HepG2 (cell line): Measurements from ENCODE around the gene EVA1A. TPM values are rescaled to one million over a fixed set of nuclear protein-coding genes. Genes with fewer than 3 reads are reported as not detected.
A peak's percentile ranks its signal among the peaks of the same experiment; 100 is the strongest.

ENCODE experiments used
- CBX1 ChIP-seq: IDR thresholded peaks from one replicate; pipeline ENCODE4 v1.6.1; 2016; ENCODE audit warnings: antibody characterized with exemption, low read depth
- CCAR2 ChIP-seq: fragments of 200-400 bp; formaldehyde crosslinking; optimal IDR thresholded peaks from 2 replicates; pipeline ENCODE3; 2018; ENCODE audit warnings: low read depth, mild to moderate bottlenecking, low read length, moderate library complexity
- CSRNP2 ChIP-seq: sonication (generic); formaldehyde crosslinking; conservative IDR thresholded peaks from 2 replicates; pipeline ENCODE4 v1.8.0; 2022; ENCODE audit warnings: low read depth, missing genetic modification reagents
- HBP1 ChIP-seq: IDR thresholded peaks from 2 replicates; pipeline ENCODE4 v1.6.1; 2016; ENCODE audit warnings: low read depth, control low read depth
- KIAA2018 ChIP-seq: sonication (generic); formaldehyde crosslinking; IDR thresholded peaks from 2 replicates; pipeline ENCODE4 v1.5.0; 2020; ENCODE audit warnings: mild to moderate bottlenecking, missing genetic modification reagents, borderline replicate concordance
- MEIS1 ChIP-seq: sonication (generic); formaldehyde crosslinking; IDR thresholded peaks from 2 replicates; pipeline ENCODE4 v1.9.0; 2021; ENCODE audit warnings: mild to moderate bottlenecking, missing genetic modification reagents, moderate library complexity, borderline replicate concordance
- MIXL1 ChIP-seq: IDR thresholded peaks from 2 replicates; pipeline ENCODE4 v1.6.1; 2016
- SNAPC2 ChIP-seq: sonication (generic); formaldehyde crosslinking; IDR thresholded peaks from 2 replicates; pipeline ENCODE4 v1.8.1; 2022; ENCODE audit warnings: mild to moderate bottlenecking, missing genetic modification reagents
- STAT5B ChIP-seq: sonication (generic); formaldehyde crosslinking; IDR thresholded peaks from 2 replicates; pipeline ENCODE4 v1.4.0; 2020; ENCODE audit warnings: missing genetic modification reagents
- TMF1 ChIP-seq: sonication (generic); formaldehyde crosslinking; IDR thresholded peaks from 2 replicates; pipeline ENCODE4 v1.8.1; 2022; ENCODE audit warnings: low read depth, missing genetic modification reagents
- WIZ ChIP-seq: sonication (generic); formaldehyde crosslinking; IDR thresholded peaks from 2 replicates; pipeline ENCODE4 v1.5.1; 2020; ENCODE audit warnings: mild to moderate bottlenecking, missing genetic modification reagents
- ZBTB33 ChIP-seq: sonication (generic); formaldehyde crosslinking; IDR thresholded peaks from 2 replicates; pipeline ENCODE4 v1.4.0; 2020; ENCODE audit warnings: missing genetic modification reagents
- ZNF44 ChIP-seq: sonication (generic); formaldehyde crosslinking; IDR thresholded peaks from 2 replicates; pipeline ENCODE4 v1.5.1; 2020; ENCODE audit warnings: mild to moderate bottlenecking, missing genetic modification reagents
- ZNF549 ChIP-seq: sonication (generic); formaldehyde crosslinking; IDR thresholded peaks from 2 replicates; pipeline ENCODE4 v1.5.0; 2020; ENCODE audit warnings: missing genetic modification reagents
- polyA plus RNA-seq, 8 experiments: library from polyadenylated mRNA; depleted of rRNA in 3 of 8; stranded (reverse) in 7 of 8; unstranded in 1 of 8; fragments of >200 nt; fragmentation: Illumina TruSeq in 4 of 8; extraction: Trizol in 4 of 8; gene quantifications; 2 replicates each; pipeline versions ENCODE4 v1.2.1 to v1.2.3, GENCODE V29; 2011 to 2016; ENCODE audit warnings: low read depth in 4 of 8, missing spikeins in 1 of 8, mixed read lengths in 1 of 8; ENCODE audit not compliant: insufficient read depth in 1 of 8
- total RNA-seq, 5 experiments: library from RNA; depleted of rRNA; stranded (reverse); fragments of >200 nt; fragmentation: Illumina TruSeq; extraction: Trizol; gene quantifications; 2 replicates each; pipeline ENCODE4 v1.2.3, GENCODE V29; 2016; ENCODE audit warnings: low read depth in 1 of 5

Gene EVA1A
- total and polyA plus RNA-seq, 2 of the 13 experiments (the other 11 are each of a cell fraction or from before 2014, with no cell fraction given): 57.5 to 57.8 TPM

- TF ChIP-seq SNAPC2 (CRISPR knock-in tag) (peak; percentile 63; the same call in 1 of the 2 replicates), CSRNP2 (CRISPR knock-in tag) (no peak), STAT5B (CRISPR knock-in tag) (peak; percentile 84; the same call in 1 of the 2 replicates), CCAR2 (no peak), MEIS1 (CRISPR knock-in tag) (peak; percentile 91; the same call in 1 of the 2 replicates), TMF1 (CRISPR knock-in tag) (no peak), MIXL1 (CRISPR knock-in tag) (peak; percentile 98), ZBTB33 (peak; percentile 54; the same call in 1 of the 2 replicates), ZNF549 (CRISPR knock-in tag) (no peak), CBX1 (no peak), ZNF44 (CRISPR knock-in tag) (no peak), HBP1 (CRISPR knock-in tag) (peak; percentile 60; the same call in 1 of the 2 replicates), KIAA2018 (CRISPR knock-in tag) (no peak), WIZ (CRISPR knock-in tag) (no peak)
These were observed 44.1 kb downstream of the EVA1A start (continued) for GRCh38 chr2:75516378-75517360.
